Subcutaneous adipose tissue (tissue), 4 donors: ENCODE results near the gene BUD23. TPM values are rescaled to one million over a fixed set of nuclear protein-coding genes. Genes with fewer than 3 reads are reported as not detected.

ENCODE experiments used
- CTCF ChIP-seq: fragments of 450-650 bp; IDR thresholded peaks from one replicate; pipeline ENCODE4 v1.5.1; 2016; ENCODE audit warnings: low read depth, mild to moderate bottlenecking, control low read depth, antibody characterized with exemption, moderate library complexity
- total RNA-seq, 4 donors: library from RNA; depleted of rRNA; stranded (reverse); fragments of >200 nt; gene quantifications; one replicate each; pipeline ENCODE4 v1.1.0, GENCODE V29; 2016

BUD23 gene
- total RNA-seq, 4 donors from 2014 or later = 24.0 to 41.1 (median 32.8) TPM

GRCh38 chr7:73646785-73647724, 36.3 kb upstream of the BUD23 start:
- no peak for TF ChIP-seq CTCF

- no peak for TF ChIP-seq CTCF
Observed at GRCh38 chr7:73647725-73648592, 35.4 kb upstream of the BUD23 start.

- TF ChIP-seq CTCF = no peak
Observed at GRCh38 chr7:73648593-73649332, 34.6 kb upstream of the BUD23 start.

GRCh38 chr7:73649576-73649975, 33.8 kb upstream of the BUD23 start:
- TF ChIP-seq CTCF = no peak

GRCh38 chr7:73650524-73650923, 32.9 kb upstream of the BUD23 start:
- TF ChIP-seq CTCF = no peak

- no peak for TF ChIP-seq CTCF
Observed at GRCh38 chr7:73652541-73652949, 30.9 kb upstream of the BUD23 start.
